ENCODE measurements around the gene STARD8. TPM values are rescaled to one million over a fixed set of nuclear protein-coding genes. Genes with fewer than 3 reads are reported as not detected.

Gene STARD8
- total RNA-seq, 1 donor = 1.4 TPM

GRCh38 chrX:68721546-68721945, 74.1 kb downstream of the STARD8 start:
- Histone ChIP-seq H3K79me2 (ENCODE audit: insufficient read depth, low read length) (no peaks in the 10 kb centered on the region), H3K36me3 (ENCODE audit: insufficient read depth, low read length) (peaks cover 6% of the 10 kb centered on the region), H3K4me2 (ENCODE audit: insufficient read depth, low read length) (no peak overlapping the region), H3K27me3 (ENCODE audit: insufficient read depth, low read length) (no peaks in the 10 kb centered on the region), H3K27ac (ENCODE audit: low read depth, low read length) (no peak overlapping the region), H3K4me1 (ENCODE audit: insufficient read depth, low read length) (no peaks in the 10 kb centered on the region), H3K9me3 (ENCODE audit: low read depth, low read length) (no peaks in the 10 kb centered on the region), H2AFZ (ENCODE audit: low read length) (no peak overlapping the region), H3K4me3 (ENCODE audit: insufficient read depth, low read length) (no peak overlapping the region), H4K20me1 (ENCODE audit: insufficient read depth, low read length) (peaks cover 12% of the 10 kb centered on the region)
- no peak for TF ChIP-seq CTCF (IDR thresholded peaks at IDR 0.05; ENCODE audit: extremely low read depth, low read depth, low read length)
- DNase-seq (ENCODE audit: insufficient read length, low spot score, missing footprints) = no peak

- Histone ChIP-seq H3K27ac (ENCODE audit: low read depth, low read length) (no peak overlapping the region), H3K4me2 (ENCODE audit: insufficient read depth, low read length) (no peak overlapping the region), H2AFZ (ENCODE audit: low read length) (no peak overlapping the region), H3K79me2 (ENCODE audit: insufficient read depth, low read length) (no peaks in the 10 kb centered on the region), H4K20me1 (ENCODE audit: insufficient read depth, low read length) (peaks cover 14% of the 10 kb centered on the region), H3K4me1 (ENCODE audit: insufficient read depth, low read length) (no peaks in the 10 kb centered on the region), H3K27me3 (ENCODE audit: insufficient read depth, low read length) (no peaks in the 10 kb centered on the region), H3K36me3 (ENCODE audit: insufficient read depth, low read length) (peaks cover 6% of the 10 kb centered on the region), H3K4me3 (ENCODE audit: insufficient read depth, low read length) (no peak overlapping the region), H3K9me3 (ENCODE audit: low read depth, low read length) (no peaks in the 10 kb centered on the region)
- peak; percentile 59 for DNase-seq (ENCODE audit: insufficient read length, low spot score, missing footprints)
- TF ChIP-seq CTCF (IDR thresholded peaks at IDR 0.05; ENCODE audit: extremely low read depth, low read depth, low read length) = no peak
Measured at GRCh38 chrX:68721991-68722860, 74.8 kb downstream of the STARD8 start.

GRCh38 chrX:68723491-68724155, 76.2 kb downstream of the STARD8 start:
- Histone ChIP-seq H3K27ac (ENCODE audit: low read depth, low read length) (no peak overlapping the region), H3K36me3 (ENCODE audit: insufficient read depth, low read length) (peaks cover 6% of the 10 kb centered on the region), H3K4me1 (ENCODE audit: insufficient read depth, low read length) (no peaks in the 10 kb centered on the region), H2AFZ (ENCODE audit: low read length) (no peak overlapping the region), H3K27me3 (ENCODE audit: insufficient read depth, low read length) (no peaks in the 10 kb centered on the region), H4K20me1 (ENCODE audit: insufficient read depth, low read length) (peaks cover 14% of the 10 kb centered on the region), H3K79me2 (ENCODE audit: insufficient read depth, low read length) (no peaks in the 10 kb centered on the region), H3K9me3 (ENCODE audit: low read depth, low read length) (no peaks in the 10 kb centered on the region), H3K4me2 (ENCODE audit: insufficient read depth, low read length) (no peak overlapping the region), H3K4me3 (ENCODE audit: insufficient read depth, low read length) (no peak overlapping the region)
- DNase-seq (ENCODE audit: insufficient read length, low spot score, missing footprints) = peak; percentile 36
- TF ChIP-seq CTCF (IDR thresholded peaks at IDR 0.05; ENCODE audit: extremely low read depth, low read depth, low read length) = no peak

GRCh38 chrX:68724531-68725020, 77.1 kb downstream of the STARD8 start:
- Histone ChIP-seq H3K79me2 (ENCODE audit: insufficient read depth, low read length) (no peaks in the 10 kb centered on the region), H3K4me3 (ENCODE audit: insufficient read depth, low read length) (no peak overlapping the region), H3K27me3 (ENCODE audit: insufficient read depth, low read length) (no peaks in the 10 kb centered on the region), H4K20me1 (ENCODE audit: insufficient read depth, low read length) (peaks cover 14% of the 10 kb centered on the region), H3K4me2 (ENCODE audit: insufficient read depth, low read length) (no peak overlapping the region), H2AFZ (ENCODE audit: low read length) (no peak overlapping the region), H3K27ac (ENCODE audit: low read depth, low read length) (no peak overlapping the region), H3K4me1 (ENCODE audit: insufficient read depth, low read length) (no peaks in the 10 kb centered on the region), H3K36me3 (ENCODE audit: insufficient read depth, low read length) (peaks cover 6% of the 10 kb centered on the region), H3K9me3 (ENCODE audit: low read depth, low read length) (no peaks in the 10 kb centered on the region)
- DNase-seq (ENCODE audit: insufficient read length, low spot score, missing footprints) = no peak
- no peak for TF ChIP-seq CTCF (IDR thresholded peaks at IDR 0.05; ENCODE audit: extremely low read depth, low read depth, low read length)

Data from osteoblast (primary cell).